ENCODE results near the gene NAA10.

DNA sequence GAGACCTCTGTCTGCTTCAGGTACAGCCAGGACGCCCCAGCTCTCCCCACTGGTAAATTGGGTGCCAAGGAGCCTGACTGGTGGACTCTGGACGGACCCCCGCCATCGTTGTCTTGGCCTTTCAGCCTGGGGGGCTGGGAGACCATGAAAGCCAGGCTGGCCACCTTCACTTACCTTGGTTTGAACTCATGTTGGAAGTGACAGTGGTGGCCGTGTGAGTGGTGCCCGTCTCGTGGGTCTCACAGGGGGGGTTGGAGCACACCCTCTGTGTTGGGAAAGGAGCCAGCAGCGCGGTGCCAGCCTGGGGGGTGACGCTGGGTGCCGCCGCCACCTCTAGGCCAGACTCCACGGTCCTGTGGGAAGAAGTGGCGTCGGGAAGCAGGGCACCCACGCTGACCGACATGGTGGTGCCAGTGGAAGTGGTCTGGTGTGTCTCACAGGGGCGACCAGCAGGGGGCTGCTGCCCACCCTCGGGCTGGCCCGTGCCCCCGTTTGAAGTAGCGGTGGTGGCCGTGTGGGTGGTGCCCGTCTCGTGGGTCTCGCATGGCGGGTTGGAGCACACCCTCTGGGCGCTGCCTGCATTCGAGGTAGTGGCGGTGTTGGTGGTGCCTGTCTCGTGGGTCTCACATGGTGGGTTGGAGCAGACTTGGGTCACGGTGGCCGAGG lies 19.2 kb upstream of the NAA10 start:
- no peak for TF ChIP-seq POLR2A (IDR thresholded peaks at IDR 0.05)
- TF ChIP-seq, protein P1, sequence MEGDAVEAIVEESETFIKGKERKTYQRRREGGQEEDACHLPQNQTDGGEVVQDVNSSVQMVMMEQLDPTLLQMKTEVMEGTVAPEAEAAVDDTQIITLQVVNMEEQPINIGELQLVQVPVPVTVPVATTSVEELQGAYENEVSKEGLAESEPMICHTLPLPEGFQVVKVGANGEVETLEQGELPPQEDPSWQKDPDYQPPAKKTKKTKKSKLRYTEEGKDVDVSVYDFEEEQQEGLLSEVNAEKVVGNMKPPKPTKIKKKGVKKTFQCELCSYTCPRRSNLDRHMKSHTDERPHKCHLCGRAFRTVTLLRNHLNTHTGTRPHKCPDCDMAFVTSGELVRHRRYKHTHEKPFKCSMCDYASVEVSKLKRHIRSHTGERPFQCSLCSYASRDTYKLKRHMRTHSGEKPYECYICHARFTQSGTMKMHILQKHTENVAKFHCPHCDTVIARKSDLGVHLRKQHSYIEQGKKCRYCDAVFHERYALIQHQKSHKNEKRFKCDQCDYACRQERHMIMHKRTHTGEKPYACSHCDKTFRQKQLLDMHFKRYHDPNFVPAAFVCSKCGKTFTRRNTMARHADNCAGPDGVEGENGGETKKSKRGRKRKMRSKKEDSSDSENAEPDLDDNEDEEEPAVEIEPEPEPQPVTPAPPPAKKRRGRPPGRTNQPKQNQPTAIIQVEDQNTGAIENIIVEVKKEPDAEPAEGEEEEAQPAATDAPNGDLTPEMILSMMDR (IDR thresholded peaks at IDR 0.05 in 8 of 11, conservative IDR thresholded peaks at IDR 0.05 in 3 of 11), result no peak
- TF ChIP-seq POLR2AphosphoS5 (IDR thresholded peaks at IDR 0.05), result no peak

All from spleen (tissue), 7 donors.